AG04449 (cell line): Measurements from ENCODE around the gene TRERF1.
"Not testable (repeated sequence)": the region's sequence is repeated elsewhere in the genome, so short reads cannot be mapped to it uniquely, and the experiment has no call there.

Source experiments
- CTCF ChIA-PET: fragments of 350-600 bp; formaldehyde crosslinking; extraction: SDS; loops from one replicate; lab custom pipeline; 2021; ENCODE audit warnings: antibody characterized with exemption; lab: Yijun Ruan, JAX
- POLR2A ChIA-PET: fragments of 400-600, 350-600 bp; formaldehyde crosslinking; extraction: SDS; loops from one replicate; lab custom pipeline; 2020; ENCODE audit warnings: antibody characterized with exemption, inconsistent platforms; lab: Yijun Ruan, JAX
- DNase-seq: peaks from one replicate; pipeline ENCODE4 v3.0.0-alpha.2; 2010; ENCODE audit warnings: low read depth, low spot score
- H3K4me3 ChIP-seq: 2 replicates; pipeline ENCODE4 v1.5.1; 2011; ENCODE audit warnings: low read depth, mild to moderate bottlenecking, control low read depth, low read length
- CTCF ChIP-seq: IDR thresholded peaks from one replicate; pipeline ENCODE4 v1.5.1; 2011; ENCODE audit warnings: mild to moderate bottlenecking, moderate library complexity, low read length, control low read depth, inconsistent platforms; ENCODE audit not compliant: insufficient read depth; ENCODE audit errors: missing control alignments

Gene TRERF1

GRCh38 chr6:42334870-42335269, 116.9 kb downstream of the TRERF1 start:
- POLR2A ChIA-PET: no interaction called here
- DNase-seq: no peak
- CTCF ChIA-PET: interaction anchor here (0.9 to 7.1 kb wide), 6 partner anchors 9 to 226 kb away, joined by 3 to 30 read pairs (median 3); no protein-coding TSS in a partner anchor
- no peak for TF ChIP-seq CTCF
- no peak overlapping the region for H3K4me3 ChIP-seq

- TF ChIP-seq CTCF: no peak
- CTCF ChIA-PET: interaction anchor here (0.9 to 7.1 kb wide), 2 partner anchors 214 kb away, joined by 6 to 30 read pairs; no protein-coding TSS in a partner anchor
- no peak for DNase-seq
- H3K4me3 ChIP-seq: no peak overlapping the region
- POLR2A ChIA-PET: interaction anchor here (0.6 kb wide), 1 partner anchor 74 kb away, joined by 3 read pairs; no protein-coding TSS in a partner anchor
Observed at GRCh38 chr6:42333612-42334011, 118.1 kb downstream of the TRERF1 start.

- POLR2A ChIA-PET: interaction anchor here (0.6 kb wide), 1 partner anchor 73 kb away, joined by 3 read pairs; no protein-coding TSS in a partner anchor
- TF ChIP-seq CTCF: no peak
- no peak for DNase-seq
- CTCF ChIA-PET: interaction anchor here (0.9 kb wide), 1 partner anchor 215 kb away, joined by 6 read pairs; no protein-coding TSS in a partner anchor
- no peak overlapping the region for H3K4me3 ChIP-seq
Observed at GRCh38 chr6:42332916-42333315, 118.8 kb downstream of the TRERF1 start.

- ChIA-PET CTCF (interaction anchor here (1.0 kb wide), 1 partner anchor 216 kb away, joined by 4 read pairs; no protein-coding TSS in a partner anchor), POLR2A (interaction anchor here (1.1 kb wide), 1 partner anchor 15 kb away, joined by 3 read pairs; no protein-coding TSS in a partner anchor)
- H3K4me3 ChIP-seq: no peak overlapping the region
- DNase-seq: no peak
- TF ChIP-seq CTCF: no peak
Observed at GRCh38 chr6:42331019-42331418, 120.7 kb downstream of the TRERF1 start.

GRCh38 chr6:42326248-42326647, 125.5 kb downstream of the TRERF1 start:
- ChIA-PET CTCF (interaction anchor here (1.1 to 2.0 kb wide), 2 partner anchors 10 to 12 kb away, joined by 3 to 8 read pairs; no protein-coding TSS in a partner anchor), POLR2A (no interaction called here)
- no peak for TF ChIP-seq CTCF
- H3K4me3 ChIP-seq: no peak overlapping the region
- DNase-seq: no peak

- CTCF ChIA-PET: interaction anchor here (1.1 to 2.0 kb wide), 2 partner anchors 9 to 10 kb away, joined by 3 to 8 read pairs; no protein-coding TSS in a partner anchor
- H3K4me3 ChIP-seq, DNase-seq, POLR2A ChIA-PET: not testable (repeated sequence)
Observed at GRCh38 chr6:42324656-42325324, 126.9 kb downstream of the TRERF1 start.
